ENCODE data around the gene PLN.

The PLN gene

GRCh38 chr6:118528129-118528528 lies 20.0 kb upstream of the PLN start:
- no peak overlapping the region for H3K4me3 ChIP-seq (replicated peaks; ENCODE audit: insufficient read depth, low read length)
- H3K27ac ChIP-seq (replicated peaks) = no peak overlapping the region
- no peaks in the 10 kb centered on the region for H3K27me3 ChIP-seq (ENCODE audit: insufficient read depth, poor library complexity, severe bottlenecking)
- no peak for DNase-seq (ENCODE audit: low read depth in 1 of 2, low spot score in 1 of 2)
- TF ChIP-seq SPI1 (IDR thresholded peaks at IDR 0.05; ENCODE audit: borderline replicate concordance, low read depth) (no peak), GABPA (IDR thresholded peaks at IDR 0.05; ENCODE audit: low read depth) (no peak), CTCF (IDR thresholded peaks at IDR 0.05; ENCODE audit: insufficient read depth, low read length) (no peak), REST (IDR thresholded peaks at IDR 0.05; ENCODE audit: insufficient replicate concordance, low read depth) (no peak), POLR2AphosphoS5 (IDR thresholded peaks at IDR 0.05; ENCODE audit: low read depth) (no peak)

GRCh38 chr6:118529756-118530155 lies 18.3 kb upstream of the PLN start:
- TF ChIP-seq GABPA (IDR thresholded peaks at IDR 0.05; ENCODE audit: low read depth) (no peak), SPI1 (IDR thresholded peaks at IDR 0.05; ENCODE audit: borderline replicate concordance, low read depth) (no peak), CTCF (IDR thresholded peaks at IDR 0.05; ENCODE audit: insufficient read depth, low read length) (no peak), REST (IDR thresholded peaks at IDR 0.05; ENCODE audit: insufficient replicate concordance, low read depth) (no peak)
- no peak for DNase-seq (ENCODE audit: low read depth in 1 of 2, low spot score in 1 of 2)
- no peaks in the 10 kb centered on the region for H3K27me3 ChIP-seq (ENCODE audit: insufficient read depth, poor library complexity, severe bottlenecking)
- no peak overlapping the region for H3K27ac ChIP-seq (replicated peaks)
- H3K4me3 ChIP-seq (replicated peaks; ENCODE audit: insufficient read depth, low read length) = no peak overlapping the region

GRCh38 chr6:118530942-118531341 lies 17.2 kb upstream of the PLN start:
- no peak overlapping the region for H3K27ac ChIP-seq (replicated peaks)
- TF ChIP-seq SPI1 (IDR thresholded peaks at IDR 0.05; ENCODE audit: borderline replicate concordance, low read depth) (no peak), POLR2AphosphoS5 (IDR thresholded peaks at IDR 0.05; ENCODE audit: low read depth) (no peak), GABPA (IDR thresholded peaks at IDR 0.05; ENCODE audit: low read depth) (no peak), CTCF (IDR thresholded peaks at IDR 0.05; ENCODE audit: insufficient read depth, low read length) (no peak), REST (IDR thresholded peaks at IDR 0.05; ENCODE audit: insufficient replicate concordance, low read depth) (no peak)

More at GRCh38 chr6:118530942-118531341, 17.2 kb upstream of the PLN start:
- Histone ChIP-seq H3K4me3 (replicated peaks; ENCODE audit: insufficient read depth, low read length) (no peak overlapping the region), H3K27me3 (ENCODE audit: insufficient read depth, poor library complexity, severe bottlenecking) (no peaks in the 10 kb centered on the region)
- DNase-seq (ENCODE audit: low read depth in 1 of 2, low spot score in 1 of 2) = no peak
